ENCODE data around the gene SPTBN5. TPM values are rescaled to one million over a fixed set of nuclear protein-coding genes. Genes with fewer than 3 reads are reported as not detected.

Gene SPTBN5
- total RNA-seq, 1 experiment from 2014 or later = 2.1 TPM

GRCh38 chr15:41899854-41900442 is 6.1 kb upstream of the SPTBN5 start:
- H3K27me3 ChIP-seq (ENCODE audit: control insufficient read depth, insufficient read depth, low read length) = no peaks in the 10 kb centered on the region
- intact Hi-C loops (cut with micrococcal nuclease; ENCODE audit: unreplicated experiment) = no loop called here
- ChIA-PET POLR2A (no interaction called here), CTCF (interaction anchor here (0.6 kb wide), 1 partner anchor 315 kb away, joined by 3 read pairs; no protein-coding TSS in a partner anchor)
- no peak for DNase-seq (ENCODE audit: low read depth, low spot score)
- peaks cover 7% of the 10 kb centered on the region for H3K36me3 ChIP-seq (ENCODE audit: control insufficient read depth, insufficient read depth, low read length)
- in situ Hi-C loops (cut with HindIII; ENCODE audit: low pct_unique_long_range_greater_than_20kb, low sequenced_read_pairs) = no loop called here
- H3K4me1 ChIP-seq (ENCODE audit: control insufficient read depth, insufficient read depth, low read length) = peaks cover 7% of the 10 kb centered on the region
- TF ChIP-seq CTCF (IDR thresholded peaks at IDR 0.05) (no peak), TCF7L2 (IDR thresholded peaks at IDR 0.05; ENCODE audit: low read depth, low read length) (no peak), POLR2AphosphoS5 (IDR thresholded peaks at IDR 0.05; ENCODE audit: low read depth, low read length) (no peak), SIN3A (IDR thresholded peaks at IDR 0.05; ENCODE audit: borderline replicate concordance, insufficient read depth, low read depth, low read length) (no peak), REST (IDR thresholded peaks at IDR 0.05; ENCODE audit: insufficient read depth in 1 of 2, low read depth in 2 of 2, low read length in 1 of 2) (no peak)
- no peak overlapping the region for H3K4me3 ChIP-seq (ENCODE audit: low read depth in 2 of 2, low read length in 2 of 2)
- ATAC-seq = no peak
- H3K27ac ChIP-seq (ENCODE audit: low read length) = no peak overlapping the region
- BruUV-seq (replicated peaks) = TSS peak; percentile 65
- no peaks in the 10 kb centered on the region for H3K9me3 ChIP-seq (ENCODE audit: control insufficient read depth, insufficient read depth, low read depth, low read length)

- BruUV-seq (replicated peaks) = no TSS peak
- in situ Hi-C loops (cut with HindIII; ENCODE audit: low pct_unique_long_range_greater_than_20kb, low sequenced_read_pairs) = no loop called here
- CTCF ChIA-PET = no interaction called here
These were observed 3.5 kb upstream of the SPTBN5 start for GRCh38 chr15:41897363-41897799.

More at GRCh38 chr15:41897363-41897799, 3.5 kb upstream of the SPTBN5 start:
- Histone ChIP-seq H3K36me3 (ENCODE audit: control insufficient read depth, insufficient read depth, low read length) (peaks cover 7% of the 10 kb centered on the region), H3K27me3 (ENCODE audit: control insufficient read depth, insufficient read depth, low read length) (no peaks in the 10 kb centered on the region), H3K27ac (ENCODE audit: low read length) (no peak overlapping the region), H3K9me3 (ENCODE audit: control insufficient read depth, insufficient read depth, low read depth, low read length) (no peaks in the 10 kb centered on the region), H3K4me3 (ENCODE audit: low read depth in 2 of 2, low read length in 2 of 2) (no peak overlapping the region), H3K4me1 (ENCODE audit: control insufficient read depth, insufficient read depth, low read length) (peaks cover 10% of the 10 kb centered on the region)
- no peak for ATAC-seq
- POLR2A ChIA-PET = interaction anchor here (0.6 kb wide), 1 partner anchor 13 kb away, joined by 3 read pairs; no protein-coding TSS in a partner anchor
- no peak for DNase-seq (ENCODE audit: low read depth, low spot score)
- TF ChIP-seq TCF7L2 (IDR thresholded peaks at IDR 0.05; ENCODE audit: low read depth, low read length) (no peak), SIN3A (IDR thresholded peaks at IDR 0.05; ENCODE audit: borderline replicate concordance, insufficient read depth, low read depth, low read length) (no peak), CTCF (IDR thresholded peaks at IDR 0.05) (no peak), POLR2AphosphoS5 (IDR thresholded peaks at IDR 0.05; ENCODE audit: low read depth, low read length) (no peak), REST (IDR thresholded peaks at IDR 0.05; ENCODE audit: insufficient read depth in 1 of 2, low read depth in 2 of 2, low read length in 1 of 2) (no peak)
- intact Hi-C loops (cut with micrococcal nuclease; ENCODE audit: unreplicated experiment) = no loop called here
